ENCODE results near the gene EXOSC9. TPM values are rescaled to one million over a fixed set of nuclear protein-coding genes. Genes with fewer than 3 reads are reported as not detected.

The EXOSC9 gene
- total RNA-seq, 1 experiment from 2014 or later, result 79.0 TPM

DNA sequence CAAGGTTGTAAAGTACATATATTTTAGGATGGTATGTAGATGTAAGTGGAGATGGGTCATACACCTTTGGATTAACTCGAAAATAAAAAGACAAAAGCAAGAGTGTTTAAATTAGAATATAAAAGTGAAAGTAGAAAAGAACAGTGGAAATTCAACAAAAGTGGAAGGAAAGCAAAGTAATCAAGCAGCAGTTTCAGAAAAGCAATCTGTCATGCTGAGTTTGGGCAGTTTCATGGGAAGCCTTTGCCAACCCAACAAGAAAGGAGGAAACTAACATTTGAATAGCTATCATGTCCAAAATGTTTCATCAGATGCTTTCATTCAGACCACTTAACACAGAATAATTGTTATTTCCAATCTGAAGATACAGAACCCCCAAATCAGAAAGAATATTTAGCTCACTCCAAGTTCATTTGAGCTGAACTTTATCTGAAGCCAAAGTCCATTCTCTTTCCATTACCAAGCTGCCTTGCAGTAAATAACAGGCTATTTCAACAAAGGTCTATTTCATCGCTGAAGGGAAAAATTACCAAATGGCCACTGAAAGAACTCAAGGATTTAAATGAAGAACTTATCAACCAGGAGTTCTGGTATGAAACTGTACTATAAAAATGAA is 1.8 kb upstream of the EXOSC9 start:
- H3K9me3 ChIP-seq (ENCODE audit: low read depth, low read length, poor library complexity, severe bottlenecking), result no peaks in the 10 kb centered on the region
- no peak overlapping the region for H3K4me3 ChIP-seq (ENCODE audit: low read depth, low read length, poor library complexity, severe bottlenecking)
- H3K4me1 ChIP-seq (ENCODE audit: insufficient read depth, low read length, poor library complexity, severe bottlenecking), result peaks cover 13% of the 10 kb centered on the region
- H3K36me3 ChIP-seq (ENCODE audit: insufficient read depth, low read length, poor library complexity, severe bottlenecking), result peaks cover 19% of the 10 kb centered on the region
- no TSS peak for BruUV-seq (replicated peaks)
- intact Hi-C loops (cut with micrococcal nuclease; ENCODE audit: unreplicated experiment), result no loop called here
- DNase-seq (ENCODE audit: low spot score), result no peak
- TF ChIP-seq EZH2 (IDR thresholded peaks at IDR 0.05; ENCODE audit: borderline replicate concordance, low read depth, low read length, poor library complexity, severe bottlenecking), result no peak
- TF ChIP-seq, protein P1, sequence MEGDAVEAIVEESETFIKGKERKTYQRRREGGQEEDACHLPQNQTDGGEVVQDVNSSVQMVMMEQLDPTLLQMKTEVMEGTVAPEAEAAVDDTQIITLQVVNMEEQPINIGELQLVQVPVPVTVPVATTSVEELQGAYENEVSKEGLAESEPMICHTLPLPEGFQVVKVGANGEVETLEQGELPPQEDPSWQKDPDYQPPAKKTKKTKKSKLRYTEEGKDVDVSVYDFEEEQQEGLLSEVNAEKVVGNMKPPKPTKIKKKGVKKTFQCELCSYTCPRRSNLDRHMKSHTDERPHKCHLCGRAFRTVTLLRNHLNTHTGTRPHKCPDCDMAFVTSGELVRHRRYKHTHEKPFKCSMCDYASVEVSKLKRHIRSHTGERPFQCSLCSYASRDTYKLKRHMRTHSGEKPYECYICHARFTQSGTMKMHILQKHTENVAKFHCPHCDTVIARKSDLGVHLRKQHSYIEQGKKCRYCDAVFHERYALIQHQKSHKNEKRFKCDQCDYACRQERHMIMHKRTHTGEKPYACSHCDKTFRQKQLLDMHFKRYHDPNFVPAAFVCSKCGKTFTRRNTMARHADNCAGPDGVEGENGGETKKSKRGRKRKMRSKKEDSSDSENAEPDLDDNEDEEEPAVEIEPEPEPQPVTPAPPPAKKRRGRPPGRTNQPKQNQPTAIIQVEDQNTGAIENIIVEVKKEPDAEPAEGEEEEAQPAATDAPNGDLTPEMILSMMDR (conservative IDR thresholded peaks at IDR 0.05; ENCODE audit: low read depth, low read length), result no peak
- no peaks in the 10 kb centered on the region for H3K27me3 ChIP-seq (replicated peaks; ENCODE audit: insufficient read depth, low read depth, low read length, poor library complexity)
- CTCF ChIA-PET, result no interaction called here
- POLR2A ChIA-PET (ENCODE audit: low non-redundant PET), result no interaction called here
- H3K27ac ChIP-seq (ENCODE audit: low read depth, low read length, poor library complexity, severe bottlenecking), result no peak overlapping the region

DNA sequence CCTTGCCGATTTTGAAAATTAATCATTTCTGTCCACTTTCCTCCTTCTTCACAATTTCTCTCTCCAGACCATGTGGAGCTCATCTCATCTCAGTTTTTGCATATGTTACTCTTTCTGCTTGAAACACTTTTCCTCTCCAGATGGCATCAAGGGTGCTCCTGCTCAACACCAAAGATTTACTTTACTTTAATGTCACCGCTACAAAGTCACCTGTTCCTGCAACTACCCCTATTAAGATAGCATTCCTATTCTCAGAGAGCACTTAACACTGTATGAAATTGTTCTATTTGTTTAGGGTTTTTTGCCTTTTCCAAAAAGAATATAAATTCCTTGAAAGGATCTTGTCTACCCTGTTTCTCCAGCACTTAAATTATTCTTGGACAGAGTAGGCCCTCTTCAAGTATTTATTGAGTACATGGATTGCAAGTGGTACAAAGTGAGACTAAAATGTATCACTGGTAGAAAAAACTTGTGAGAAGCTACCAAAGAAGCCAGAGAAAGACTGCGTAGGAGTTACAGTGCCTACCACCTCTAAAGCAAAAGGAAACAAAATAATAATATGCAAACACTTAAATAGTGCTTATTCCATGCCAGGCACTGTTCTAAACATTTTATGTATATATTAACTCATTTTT is 1.1 kb upstream of the EXOSC9 start:
- CTCF ChIA-PET, result no interaction called here
- no TSS peak for BruUV-seq (replicated peaks)

DNA sequence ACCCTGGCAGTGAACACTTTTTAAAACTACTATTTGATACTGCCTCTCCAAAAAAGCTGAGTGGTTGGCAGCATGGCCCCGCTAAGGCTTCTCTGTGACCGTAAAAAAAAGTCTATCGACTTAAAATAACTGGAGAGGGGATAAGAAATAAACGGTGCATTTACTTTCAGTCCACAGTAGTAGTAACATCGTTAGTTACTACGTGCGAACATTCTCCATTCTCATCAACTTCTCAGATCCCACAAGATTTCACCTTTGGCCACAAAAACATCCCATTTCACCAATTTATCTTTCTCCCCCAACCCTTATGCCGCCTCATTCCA is 524 bp upstream of the EXOSC9 start:
- ChIA-PET CTCF (no interaction called here), POLR2A (ENCODE audit: low non-redundant PET) (interaction anchor here (1.0 kb wide), 1 partner anchor 35 kb away, joined by 5 read pairs; no protein-coding TSS in a partner anchor)
- no peak for DNase-seq (ENCODE audit: low spot score)
- peaks cover 32% of the 10 kb centered on the region for H3K36me3 ChIP-seq (ENCODE audit: insufficient read depth, low read length, poor library complexity, severe bottlenecking)
- intact Hi-C loops (cut with micrococcal nuclease; ENCODE audit: unreplicated experiment), result no loop called here
- H3K27ac ChIP-seq (ENCODE audit: low read depth, low read length, poor library complexity, severe bottlenecking), result peak overlapping the region; percentile 90
- peak overlapping the region; percentile 75 for H3K4me3 ChIP-seq (ENCODE audit: low read depth, low read length, poor library complexity, severe bottlenecking)
- TF ChIP-seq EZH2 (IDR thresholded peaks at IDR 0.05; ENCODE audit: borderline replicate concordance, low read depth, low read length, poor library complexity, severe bottlenecking), result no peak
- TF ChIP-seq, protein P1 (conservative IDR thresholded peaks at IDR 0.05; ENCODE audit: low read depth, low read length), result no peak
- peaks cover 12% of the 10 kb centered on the region for H3K4me1 ChIP-seq (ENCODE audit: insufficient read depth, low read length, poor library complexity, severe bottlenecking)
- no peaks in the 10 kb centered on the region for H3K9me3 ChIP-seq (ENCODE audit: low read depth, low read length, poor library complexity, severe bottlenecking)
- BruUV-seq (replicated peaks), result TSS peak; percentile 100
- no peaks in the 10 kb centered on the region for H3K27me3 ChIP-seq (replicated peaks; ENCODE audit: insufficient read depth, low read depth, low read length, poor library complexity)

More for the DNA sequence above, 1.1 kb upstream of the EXOSC9 start:
- POLR2A ChIA-PET (ENCODE audit: low non-redundant PET), result no interaction called here
- TF ChIP-seq, protein P1 (conservative IDR thresholded peaks at IDR 0.05; ENCODE audit: low read depth, low read length), result no peak
- no peak for TF ChIP-seq EZH2 (IDR thresholded peaks at IDR 0.05; ENCODE audit: borderline replicate concordance, low read depth, low read length, poor library complexity, severe bottlenecking)
- Histone ChIP-seq H3K4me3 (ENCODE audit: low read depth, low read length, poor library complexity, severe bottlenecking) (no peak overlapping the region), H3K27ac (ENCODE audit: low read depth, low read length, poor library complexity, severe bottlenecking) (no peak overlapping the region), H3K36me3 (ENCODE audit: insufficient read depth, low read length, poor library complexity, severe bottlenecking) (peaks cover 26% of the 10 kb centered on the region), H3K27me3 (replicated peaks; ENCODE audit: insufficient read depth, low read depth, low read length, poor library complexity) (no peaks in the 10 kb centered on the region), H3K9me3 (ENCODE audit: low read depth, low read length, poor library complexity, severe bottlenecking) (no peaks in the 10 kb centered on the region), H3K4me1 (ENCODE audit: insufficient read depth, low read length, poor library complexity, severe bottlenecking) (peaks cover 12% of the 10 kb centered on the region)
- DNase-seq (ENCODE audit: low spot score), result no peak
- intact Hi-C loops (cut with micrococcal nuclease; ENCODE audit: unreplicated experiment), result no loop called here
